ENCODE data around the gene ASB16. TPM values are rescaled to one million over a fixed set of nuclear protein-coding genes. Genes with fewer than 3 reads are reported as not detected.

Gene ASB16
- total RNA-seq, 1 donor: not detected

- Histone ChIP-seq H3K9me3 (ENCODE audit: low read depth, low read length) (no peaks in the 10 kb centered on the region), H3K4me1 (ENCODE audit: insufficient read depth, low read length) (peaks cover 11% of the 10 kb centered on the region), H3K27ac (ENCODE audit: low read depth, low read length) (peak overlapping the region; percentile 10), H2AFZ (ENCODE audit: low read length) (no peak overlapping the region), H4K20me1 (ENCODE audit: insufficient read depth, low read length) (peaks cover 21% of the 10 kb centered on the region), H3K4me3 (ENCODE audit: insufficient read depth, low read length) (no peak overlapping the region), H3K79me2 (ENCODE audit: insufficient read depth, low read length) (no peaks in the 10 kb centered on the region), H3K4me2 (ENCODE audit: insufficient read depth, low read length) (peak overlapping the region; percentile 54), H3K36me3 (ENCODE audit: insufficient read depth, low read length) (peaks cover 63% of the 10 kb centered on the region), H3K27me3 (ENCODE audit: insufficient read depth, low read length) (no peaks in the 10 kb centered on the region)
- peak; percentile 58 for DNase-seq (ENCODE audit: insufficient read length, low spot score, missing footprints)
- TF ChIP-seq, protein P1, sequence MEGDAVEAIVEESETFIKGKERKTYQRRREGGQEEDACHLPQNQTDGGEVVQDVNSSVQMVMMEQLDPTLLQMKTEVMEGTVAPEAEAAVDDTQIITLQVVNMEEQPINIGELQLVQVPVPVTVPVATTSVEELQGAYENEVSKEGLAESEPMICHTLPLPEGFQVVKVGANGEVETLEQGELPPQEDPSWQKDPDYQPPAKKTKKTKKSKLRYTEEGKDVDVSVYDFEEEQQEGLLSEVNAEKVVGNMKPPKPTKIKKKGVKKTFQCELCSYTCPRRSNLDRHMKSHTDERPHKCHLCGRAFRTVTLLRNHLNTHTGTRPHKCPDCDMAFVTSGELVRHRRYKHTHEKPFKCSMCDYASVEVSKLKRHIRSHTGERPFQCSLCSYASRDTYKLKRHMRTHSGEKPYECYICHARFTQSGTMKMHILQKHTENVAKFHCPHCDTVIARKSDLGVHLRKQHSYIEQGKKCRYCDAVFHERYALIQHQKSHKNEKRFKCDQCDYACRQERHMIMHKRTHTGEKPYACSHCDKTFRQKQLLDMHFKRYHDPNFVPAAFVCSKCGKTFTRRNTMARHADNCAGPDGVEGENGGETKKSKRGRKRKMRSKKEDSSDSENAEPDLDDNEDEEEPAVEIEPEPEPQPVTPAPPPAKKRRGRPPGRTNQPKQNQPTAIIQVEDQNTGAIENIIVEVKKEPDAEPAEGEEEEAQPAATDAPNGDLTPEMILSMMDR (IDR thresholded peaks at IDR 0.05; ENCODE audit: extremely low read depth, low read depth, low read length): no peak
Observed at GRCh38 chr17:44209786-44210341, 39.4 kb downstream of the ASB16 start.

DNA sequence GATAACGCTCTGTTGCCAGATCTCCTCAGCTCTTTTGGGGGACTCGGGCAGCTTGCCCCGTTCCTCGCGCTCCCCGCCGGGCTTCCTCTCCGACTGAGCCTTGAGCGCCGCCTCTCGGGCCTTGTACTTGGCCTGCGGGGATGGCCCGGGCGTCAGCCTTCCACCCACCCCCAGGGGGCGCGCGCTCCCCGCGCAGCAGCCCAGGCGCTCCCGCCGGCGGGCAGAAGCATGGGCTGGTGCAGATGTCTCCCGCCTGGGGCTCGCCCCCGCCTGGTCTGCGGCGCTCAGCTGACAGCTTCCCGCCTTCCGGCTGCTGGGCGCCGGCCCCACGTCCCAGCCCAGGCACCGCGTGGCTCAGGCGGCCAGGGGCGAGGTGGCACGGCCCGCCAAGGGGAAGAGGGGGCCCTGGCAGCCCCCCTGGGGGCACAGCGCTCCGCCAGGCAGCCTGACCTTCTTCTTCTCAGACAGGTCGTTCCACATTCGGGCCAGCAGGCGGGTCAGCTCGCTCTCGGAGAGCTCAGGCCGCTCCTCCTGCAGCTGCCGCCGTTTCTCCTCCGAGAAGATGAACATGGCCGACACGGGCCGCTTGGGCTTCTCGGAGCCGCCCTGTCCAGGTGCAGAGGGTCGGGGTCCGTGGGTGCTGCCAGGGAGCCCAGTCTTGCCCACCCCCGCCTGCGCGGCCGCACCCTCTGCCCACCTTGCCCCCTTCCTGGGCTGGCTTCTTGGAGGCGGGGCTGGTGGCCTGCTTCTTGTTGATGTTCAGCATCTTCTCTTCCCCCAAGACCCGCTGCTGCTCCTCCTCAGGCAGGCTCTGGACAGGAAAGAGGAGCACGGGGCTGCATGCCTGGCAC is 40.1 kb downstream of the ASB16 start:
- Histone ChIP-seq H3K4me2 (ENCODE audit: insufficient read depth, low read length) (peak overlapping the region; percentile 54), H3K36me3 (ENCODE audit: insufficient read depth, low read length) (peaks cover 70% of the 10 kb centered on the region), H3K79me2 (ENCODE audit: insufficient read depth, low read length) (peaks cover 1% of the 10 kb centered on the region), H3K4me1 (ENCODE audit: insufficient read depth, low read length) (peaks cover 11% of the 10 kb centered on the region), H3K4me3 (ENCODE audit: insufficient read depth, low read length) (no peak overlapping the region), H4K20me1 (ENCODE audit: insufficient read depth, low read length) (peaks cover 26% of the 10 kb centered on the region), H2AFZ (ENCODE audit: low read length) (no peak overlapping the region), H3K9me3 (ENCODE audit: low read depth, low read length) (no peaks in the 10 kb centered on the region), H3K27ac (ENCODE audit: low read depth, low read length) (peak overlapping the region; percentile 10), H3K27me3 (ENCODE audit: insufficient read depth, low read length) (no peaks in the 10 kb centered on the region)
- TF ChIP-seq, protein P1 (IDR thresholded peaks at IDR 0.05; ENCODE audit: extremely low read depth, low read depth, low read length): peak; percentile 89
- peak; percentile 100 for DNase-seq (ENCODE audit: insufficient read length, low spot score, missing footprints)

DNA sequence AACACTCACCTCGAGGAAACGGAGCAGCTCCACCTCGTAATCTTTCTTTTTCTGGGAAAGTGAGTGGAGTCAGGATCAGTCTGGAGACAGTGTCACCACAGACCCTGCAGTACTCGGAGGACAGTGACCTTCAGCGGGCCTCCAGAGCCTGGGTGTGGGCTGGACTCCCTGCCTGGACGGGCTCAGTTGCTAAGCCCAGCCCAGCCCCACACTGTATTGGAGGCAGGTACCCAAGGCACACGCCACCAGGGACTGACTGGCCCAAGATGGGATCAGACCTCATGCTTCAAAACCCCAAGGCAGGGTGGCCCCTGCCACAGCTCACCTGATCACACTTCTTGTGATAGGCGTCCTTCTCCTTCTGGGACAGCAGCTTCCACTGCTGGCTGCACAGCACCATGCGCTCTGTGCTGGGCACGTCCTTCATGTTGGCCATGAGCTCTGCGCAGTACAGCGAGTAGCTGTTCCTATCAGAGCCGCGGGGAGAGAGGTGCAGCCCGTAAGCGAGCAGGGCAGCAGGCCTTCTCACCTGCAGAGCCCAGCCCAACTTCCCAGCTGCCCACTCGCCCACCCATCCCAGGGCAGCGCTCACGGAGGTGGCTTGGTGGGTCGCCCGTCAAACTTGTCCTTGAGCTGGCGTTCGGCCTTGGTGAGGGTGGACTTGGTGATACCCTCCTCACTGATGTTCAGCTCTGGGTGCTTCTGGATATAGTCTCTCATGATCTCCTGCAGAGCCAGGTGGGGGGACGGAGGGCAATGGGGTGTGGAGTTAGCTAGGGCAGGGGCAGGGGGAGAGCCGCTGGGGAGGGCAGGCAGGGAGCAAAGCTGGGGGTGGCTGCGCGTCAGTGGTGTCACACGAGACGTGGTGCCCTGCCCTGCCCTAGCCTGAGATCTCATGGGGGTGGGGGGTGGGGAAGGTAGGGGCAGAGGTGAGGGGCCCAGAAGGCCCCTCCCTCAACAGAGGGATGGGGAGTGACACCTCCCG is 41.1 kb downstream of the ASB16 start:
- Histone ChIP-seq H3K27ac (ENCODE audit: low read depth, low read length) (no peak overlapping the region), H3K4me3 (ENCODE audit: insufficient read depth, low read length) (no peak overlapping the region), H3K9me3 (ENCODE audit: low read depth, low read length) (no peaks in the 10 kb centered on the region), H3K4me2 (ENCODE audit: insufficient read depth, low read length) (no peak overlapping the region), H3K36me3 (ENCODE audit: insufficient read depth, low read length) (peaks cover 80% of the 10 kb centered on the region), H2AFZ (ENCODE audit: low read length) (no peak overlapping the region), H3K79me2 (ENCODE audit: insufficient read depth, low read length) (peaks cover 11% of the 10 kb centered on the region), H3K27me3 (ENCODE audit: insufficient read depth, low read length) (no peaks in the 10 kb centered on the region), H4K20me1 (ENCODE audit: insufficient read depth, low read length) (peaks cover 32% of the 10 kb centered on the region), H3K4me1 (ENCODE audit: insufficient read depth, low read length) (peaks cover 11% of the 10 kb centered on the region)
- peak; percentile 80 for DNase-seq (ENCODE audit: insufficient read length, low spot score, missing footprints)
- TF ChIP-seq, protein P1 (IDR thresholded peaks at IDR 0.05; ENCODE audit: extremely low read depth, low read depth, low read length): no peak

All from osteoblast (primary cell).